A549 treated with Hydrocortisone at 1 μM for 4 hours (cell line): ENCODE measurements around the gene DYNC2I2. TPM values are rescaled to one million over a fixed set of nuclear protein-coding genes. Genes with fewer than 3 reads are reported as not detected.

Experiments used
- total RNA-seq: library from RNA; stranded (reverse); fragments of 200-300 nt; extraction: Qiagen RNA extraction; gene quantifications from 5 replicates; pipeline ENCODE4 v1.2.3, GENCODE V29; 2022

DYNC2I2 gene
- total RNA-seq, result 101 to 138 TPM (median 132 TPM) in 5 replicates

DNA sequence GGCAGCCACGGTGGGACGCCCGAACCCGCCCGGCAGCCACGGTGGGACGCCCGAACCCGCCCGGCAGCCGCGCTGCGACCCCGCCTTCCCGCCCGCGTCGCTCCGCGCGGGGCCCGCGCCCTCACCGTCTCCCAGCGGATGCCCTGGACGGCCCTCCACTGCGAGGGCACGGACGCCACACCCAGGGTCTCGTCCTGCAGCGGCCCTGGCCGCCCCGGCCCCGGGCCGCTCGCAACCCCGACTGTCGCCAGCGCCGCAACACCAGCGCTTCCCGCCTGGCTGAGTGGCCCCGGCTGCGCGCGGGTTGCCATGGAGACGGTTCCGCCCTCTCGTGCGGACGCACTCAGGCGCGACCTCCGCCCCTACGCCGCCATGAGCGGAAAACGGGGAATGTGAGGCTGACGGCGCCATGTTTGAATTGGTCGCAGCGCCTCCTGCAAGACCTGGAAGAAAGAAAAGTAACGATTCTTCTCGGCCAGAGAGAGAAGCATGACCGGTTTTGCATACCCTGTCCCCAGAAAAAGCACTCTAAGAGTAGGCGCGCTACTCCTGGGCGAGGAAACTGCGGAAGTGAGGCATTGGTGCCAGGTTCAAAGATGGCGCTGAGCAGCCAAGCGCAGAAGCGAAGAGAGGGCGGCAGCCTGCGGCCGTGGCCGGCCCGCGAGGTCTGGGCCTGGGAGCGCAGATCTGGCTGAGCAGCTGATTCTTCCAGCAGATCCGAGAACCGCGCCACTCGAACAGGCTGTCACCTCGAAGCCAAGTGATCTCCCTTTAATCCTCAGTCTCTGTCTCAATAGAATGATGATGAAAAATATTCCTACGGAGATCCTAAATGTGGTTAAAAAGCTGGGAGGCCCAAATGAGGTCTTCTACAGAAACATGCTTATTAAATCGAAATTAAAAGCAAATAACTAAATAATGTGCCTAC, at the start of gene DYNC2I2:
Gene DYNC2I2, minus strand, starts transcription at position 432 of the 928 bp plus-strand sequence. Its CDS starts 121 bp downstream, at position 311.

DNA sequence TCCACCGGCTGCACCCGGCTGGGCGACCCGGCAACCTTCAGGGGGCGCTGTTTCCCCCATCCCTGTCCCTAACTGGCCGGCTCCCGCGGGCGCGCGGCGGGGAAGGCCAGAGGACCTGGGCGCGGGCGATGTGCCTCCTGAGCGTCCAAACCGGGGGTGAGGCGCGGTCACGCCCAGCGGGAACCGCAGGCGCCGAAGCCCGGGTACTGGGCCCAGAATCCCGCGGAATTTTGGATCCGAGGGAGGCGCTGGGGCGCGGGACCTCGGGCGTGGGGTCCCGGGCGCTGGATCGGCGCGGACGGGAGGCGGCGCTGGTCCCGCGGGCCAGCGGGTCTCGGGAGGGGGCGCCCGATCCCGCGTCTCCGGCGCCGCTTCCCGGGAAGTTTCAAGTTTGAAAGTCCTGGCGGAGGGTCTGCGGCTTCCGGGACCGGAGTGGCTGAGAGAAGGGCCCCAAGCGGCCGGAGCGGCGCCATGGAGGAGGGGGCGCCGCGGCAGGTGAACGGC, 45.9 kb upstream of the DYNC2I2 start, which contains the start of gene PKN3:
Gene PKN3, plus strand, starts transcription at position 59 of the 504 bp plus-strand sequence. Its CDS starts 413 bp downstream, at position 472.

DNA sequence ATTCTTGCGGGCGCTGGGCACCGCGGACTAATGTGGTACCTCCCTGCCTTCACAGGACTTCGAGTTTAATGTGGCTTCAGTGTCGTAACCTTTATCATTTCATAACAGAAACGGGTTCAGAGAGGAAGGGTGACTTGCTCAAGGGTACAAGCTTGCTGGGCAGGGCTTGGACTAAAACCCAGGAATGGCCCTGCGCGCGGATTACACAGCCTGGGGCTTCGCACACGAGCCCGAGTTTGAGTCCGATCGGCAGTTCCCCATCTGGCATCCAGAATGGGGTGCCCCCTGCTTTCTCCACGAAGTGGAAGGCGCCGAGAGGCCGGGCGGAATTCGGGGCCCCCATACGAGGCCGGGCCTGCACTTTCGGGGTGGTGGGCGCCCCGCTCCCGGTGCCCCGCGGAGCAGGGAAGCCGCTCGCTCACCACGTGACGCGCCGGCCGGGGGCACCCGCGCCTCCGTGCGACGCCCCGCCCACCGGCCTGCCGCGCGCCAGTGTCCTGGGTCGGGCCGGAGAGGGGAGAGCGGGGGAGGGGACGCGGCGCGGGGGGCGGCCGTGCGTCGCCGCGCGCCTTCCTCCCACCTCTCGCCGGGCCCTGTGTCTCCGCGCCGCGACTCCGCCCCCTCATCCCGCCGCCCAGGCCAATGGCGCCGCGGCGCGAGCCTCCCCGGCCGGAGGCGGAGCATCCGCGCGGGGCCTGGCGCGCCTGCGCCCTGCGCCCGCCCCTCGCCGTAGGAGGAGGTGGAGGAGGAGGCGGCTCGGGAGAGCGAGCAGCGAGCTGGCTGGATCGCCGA, 32.0 kb upstream of the DYNC2I2 start, which contains the start of gene SET:
Gene SET, plus strand, starts transcription at position 722 of the 792 bp plus-strand sequence. CDS start 361 bp downstream, outside the sequence.

Other genes starting within 250 kb of the DYNC2I2 start
- 32.2 to 40.3 TPM (median 37.9 TPM) in 5 replicates for gene CERCAM, start 236.0 kb downstream of the DYNC2I2 start, total RNA-seq
- 23.7 to 29.1 TPM (median 25.2 TPM) in 5 replicates for gene ODF2, start 200.8 kb downstream of the DYNC2I2 start, total RNA-seq
- gene GLE1, start 152.1 kb downstream of the DYNC2I2 start, total RNA-seq, result 28.3 to 33.3 TPM (median 28.8 TPM) in 5 replicates
- 143 to 155 TPM (median 151 TPM) in 5 replicates for gene SPTAN1, start 104.3 kb downstream of the DYNC2I2 start, total RNA-seq
- 367 to 533 TPM (median 408 TPM) in 5 replicates for gene SET, start 32.4 kb upstream of the DYNC2I2 start, total RNA-seq
- 14.4 to 17.5 TPM (median 16.3 TPM) in 5 replicates for gene PKN3, start 45.7 kb upstream of the DYNC2I2 start, total RNA-seq
- gene ZDHHC12, start 67.3 kb upstream of the DYNC2I2 start, total RNA-seq, result 66.7 to 93.4 TPM (median 90.6 TPM) in 5 replicates
- gene ZER1, start 115.1 kb upstream of the DYNC2I2 start, total RNA-seq, result 14.0 to 15.9 TPM (median 15.1 TPM) in 5 replicates
- 20.7 to 24.8 TPM (median 21.3 TPM) in 5 replicates for gene TBC1D13, start 130.4 kb upstream of the DYNC2I2 start, total RNA-seq
- 16.0 to 34.5 TPM (median 34.2 TPM) in 5 replicates for gene ENDOG, start 161.7 kb upstream of the DYNC2I2 start, total RNA-seq
- gene SPOUT1, start 172.9 kb upstream of the DYNC2I2 start, total RNA-seq, result 22.0 to 47.4 TPM (median 45.3 TPM) in 5 replicates
- gene KYAT1, start 225.1 kb upstream of the DYNC2I2 start, total RNA-seq, result 10.0 to 13.9 TPM (median 13.5 TPM) in 5 replicates
- 114 to 133 TPM (median 130 TPM) in 5 replicates for gene LRRC8A, start 225.3 kb upstream of the DYNC2I2 start, total RNA-seq